ENCODE results near the gene IMPA2. TPM values are rescaled to one million over a fixed set of nuclear protein-coding genes. Genes with fewer than 3 reads are reported as not detected.

Gene IMPA2
- total RNA-seq, 4 donors from 2014 or later: 121 to 235 (median 164) TPM

DNA sequence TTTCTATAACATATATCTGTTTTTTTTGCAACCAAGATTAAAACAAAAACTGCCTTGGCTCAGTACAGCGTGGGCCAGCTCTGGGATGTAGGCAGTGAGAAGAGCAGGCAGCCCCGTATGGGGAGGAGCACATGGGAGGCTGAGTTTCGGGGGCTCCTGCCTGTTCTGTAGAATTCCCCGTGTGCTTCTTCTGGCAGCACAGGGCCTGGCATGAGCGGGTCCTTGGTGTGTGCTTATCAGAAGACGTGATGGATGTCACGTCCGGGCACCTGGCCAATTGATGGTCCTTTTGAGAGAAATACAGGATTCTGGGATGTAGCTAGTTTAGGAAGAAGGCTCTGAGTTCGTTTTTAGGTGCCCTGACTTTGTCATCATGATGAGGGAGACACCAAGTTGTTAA lies 16.2 kb downstream of the IMPA2 start:
- intact Hi-C loops (cut with DNase I): no loop called here
- H3K4me1 ChIP-seq: peaks cover 22 to 69% (median 46%) of the 10 kb centered on the region in 3 donors
- H3K36me3 ChIP-seq: peaks cover 7 to 36% (median 10%) of the 10 kb centered on the region in 3 donors
- H3K27me3 ChIP-seq: no peaks in the 10 kb centered on the region
- H3K27ac ChIP-seq: peak overlapping the region; percentile 28 to 96 (median 58)
- no peak overlapping the region for H3K4me3 ChIP-seq
- TF ChIP-seq POLR2A (IDR thresholded peaks at IDR 0.05): no peak
- TF ChIP-seq CTCF (IDR thresholded peaks at IDR 0.05): no peak
- H3K9me3 ChIP-seq: no peaks in the 10 kb centered on the region
- no peak for DNase-seq
- WGBS, 2 donors: 61% methylated on average over 8 to 9 of the region's 9 CpGs

- Histone ChIP-seq H3K4me1 (peaks cover 22 to 71% (median 46%) of the 10 kb centered on the region in 3 donors), H3K27me3 (no peaks in the 10 kb centered on the region), H3K27ac (peak overlapping the region; percentile 28 to 96 (median 58)), H3K9me3 (no peaks in the 10 kb centered on the region), H3K36me3 (peaks cover 7 to 43% (median 10%) of the 10 kb centered on the region in 3 donors), H3K4me3 (no peak overlapping the region)
- TF ChIP-seq CTCF (IDR thresholded peaks at IDR 0.05) (no peak), POLR2A (IDR thresholded peaks at IDR 0.05) (no peak)
- no peak for DNase-seq
- 26 to 45% methylated on average over 4 to 5 of the region's 5 CpGs for WGBS, 2 donors
- intact Hi-C loops (cut with DNase I): no loop called here
Measured at GRCh38 chr18:11998193-11998592, 16.9 kb downstream of the IMPA2 start.

- H3K9me3 ChIP-seq: no peaks in the 10 kb centered on the region
- intact Hi-C loops (cut with DNase I): no loop called here
- peaks cover 16 to 71% (median 35%) of the 10 kb centered on the region in 3 donors for H3K4me1 ChIP-seq
- WGBS, 2 donors: 52 to 71% methylated on average over 5 to 7 of the region's 7 CpGs
- H3K27ac ChIP-seq: peak overlapping the region in 2 of 4 donors; percentile 68 to 96
- H3K4me3 ChIP-seq: no peak overlapping the region
- H3K36me3 ChIP-seq: peaks cover 7 to 55% (median 10%) of the 10 kb centered on the region in 3 donors
- no peak for DNase-seq
- no peaks in the 10 kb centered on the region for H3K27me3 ChIP-seq
- no peak for TF ChIP-seq CTCF (IDR thresholded peaks at IDR 0.05)
- no peak for TF ChIP-seq POLR2A (IDR thresholded peaks at IDR 0.05)
Measured at GRCh38 chr18:11999429-11999828, 18.1 kb downstream of the IMPA2 start.

- intact Hi-C loops (cut with DNase I): no loop called here
- WGBS, 2 donors: 89 to 90% methylated on average over 5 of the region's 5 CpGs
- TF ChIP-seq POLR2A (IDR thresholded peaks at IDR 0.05): no peak
- TF ChIP-seq CTCF (IDR thresholded peaks at IDR 0.05): no peak
- DNase-seq: no peak
- peaks cover 9 to 71% (median 30%) of the 10 kb centered on the region in 3 donors for H3K4me1 ChIP-seq
- H3K27ac ChIP-seq: peak overlapping the region in 1 of 4 donors; percentile 5
- no peaks in the 10 kb centered on the region for H3K27me3 ChIP-seq
- peaks cover 7 to 60% (median 10%) of the 10 kb centered on the region in 3 donors for H3K36me3 ChIP-seq
- no peaks in the 10 kb centered on the region for H3K9me3 ChIP-seq
- H3K4me3 ChIP-seq: no peak overlapping the region
Measured at GRCh38 chr18:12000072-12000659, 18.9 kb downstream of the IMPA2 start.

DNA sequence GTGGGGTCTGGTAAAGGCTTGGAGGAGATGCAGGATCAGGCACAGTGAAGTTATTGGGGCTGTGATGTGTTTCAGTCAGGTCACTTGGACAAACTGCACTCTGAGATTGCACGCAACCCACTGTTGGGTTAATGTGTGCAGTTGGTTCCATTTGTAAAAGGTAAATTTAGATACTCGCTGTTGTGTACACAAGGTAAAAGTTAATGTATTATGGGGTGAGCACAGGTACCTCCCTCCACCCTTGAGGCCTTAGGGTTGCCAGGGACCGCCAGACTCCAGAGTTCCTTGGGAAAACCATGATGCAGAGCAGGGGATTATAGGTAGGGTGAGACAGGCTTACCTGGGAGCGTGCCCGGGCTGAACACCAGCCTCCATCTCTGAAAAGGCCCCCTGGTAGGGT lies 20.1 kb downstream of the IMPA2 start:
- Histone ChIP-seq H3K27ac (no peak overlapping the region), H3K9me3 (no peaks in the 10 kb centered on the region), H3K27me3 (no peaks in the 10 kb centered on the region), H3K36me3 (peaks cover 7 to 72% (median 10%) of the 10 kb centered on the region in 3 donors), H3K4me1 (peaks cover 8 to 71% (median 25%) of the 10 kb centered on the region in 3 donors), H3K4me3 (no peak overlapping the region)
- 87 to 90% methylated on average over 3 to 5 of the region's 5 CpGs for WGBS, 2 donors
- TF ChIP-seq CTCF (IDR thresholded peaks at IDR 0.05): no peak
- TF ChIP-seq POLR2A (IDR thresholded peaks at IDR 0.05): no peak
- intact Hi-C loops (cut with DNase I): no loop called here
- no peak for DNase-seq
